ENCODE measurements around the gene MTOR. TPM values are rescaled to one million over a fixed set of nuclear protein-coding genes. Genes with fewer than 3 reads are reported as not detected.

MTOR gene
- total RNA-seq, 6 experiments from 2014 or later = 25.1 to 35.3 (median 32.4) TPM

DNA sequence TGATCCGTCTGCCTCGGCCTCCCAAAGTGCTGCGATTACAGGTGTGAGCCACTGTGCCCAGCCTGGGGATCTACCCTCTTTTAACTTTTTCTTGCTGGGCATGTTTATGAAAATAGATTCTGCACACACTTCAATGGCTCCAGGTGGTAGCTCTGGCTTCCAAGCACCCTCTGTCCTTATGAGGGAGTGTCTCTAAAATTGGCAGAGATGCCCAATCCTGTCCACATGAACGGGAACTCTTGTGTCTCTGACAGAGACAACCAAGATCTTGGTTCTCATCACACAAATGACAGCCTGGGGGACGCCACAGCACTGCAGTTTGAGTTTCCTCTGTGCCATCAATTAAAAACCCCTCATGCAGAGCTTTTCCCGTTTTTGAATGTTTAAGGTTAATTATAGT is 116.6 kb downstream of the MTOR start:
- TF ChIP-seq POLR2A (IDR thresholded peaks at IDR 0.05) (no peak), CTCF (IDR thresholded peaks at IDR 0.05) (no peak)
- no peaks in the 10 kb centered on the region for H3K27me3 ChIP-seq
- intact Hi-C loops (cut with DNase I) = no loop called here
- H3K9me3 ChIP-seq = no peaks in the 10 kb centered on the region
- WGBS (ENCODE audit: insufficient coverage, low coverage, low lambda C conversion rate, missing lambda C conversion rate) = no CpG with 5 or more reads among the region's 6 CpGs
- ATAC-seq (no peak), DNase-seq (peak in 1 of 3 donors; percentile 14)
- no peaks in the 10 kb centered on the region for H3K4me1 ChIP-seq
- peaks cover 0 to 46% (median 5%) of the 10 kb centered on the region in 4 donors for H3K36me3 ChIP-seq
- H3K4me3 ChIP-seq = no peak overlapping the region
- H3K27ac ChIP-seq = no peak overlapping the region

- DNase-seq = peak in 1 of 3 donors; percentile 32
- Histone ChIP-seq H3K4me3 (no peak overlapping the region), H3K27me3 (no peaks in the 10 kb centered on the region), H3K4me1 (no peaks in the 10 kb centered on the region), H3K36me3 (peaks cover 0 to 43% (median 6%) of the 10 kb centered on the region in 4 donors), H3K27ac (no peak overlapping the region), H3K9me3 (no peaks in the 10 kb centered on the region)
- intact Hi-C loops (cut with DNase I) = no loop called here
- ATAC-seq = no peak
- WGBS (ENCODE audit: insufficient coverage, low coverage, low lambda C conversion rate, missing lambda C conversion rate) = 80% methylated on average over 10 of the region's 12 CpGs
- no peak for TF ChIP-seq CTCF (IDR thresholded peaks at IDR 0.05)
- TF ChIP-seq POLR2A (IDR thresholded peaks at IDR 0.05) = no peak
Measured at GRCh38 chr1:11144570-11145256, 117.6 kb downstream of the MTOR start.

- intact Hi-C loops (cut with DNase I) = no loop called here
- WGBS (ENCODE audit: insufficient coverage, low coverage, low lambda C conversion rate, missing lambda C conversion rate) = 91% methylated on average over 2 of the region's 2 CpGs
- ATAC-seq (no peak), DNase-seq (peak in 1 of 3 donors; percentile 7)
- Histone ChIP-seq H3K4me3 (no peak overlapping the region), H3K36me3 (peaks cover 0 to 43% (median 9%) of the 10 kb centered on the region in 4 donors), H3K4me1 (no peaks in the 10 kb centered on the region), H3K27me3 (no peaks in the 10 kb centered on the region), H3K27ac (no peak overlapping the region), H3K9me3 (no peaks in the 10 kb centered on the region)
- no peak for TF ChIP-seq POLR2A (IDR thresholded peaks at IDR 0.05)
- no peak for TF ChIP-seq CTCF (IDR thresholded peaks at IDR 0.05)
Measured at GRCh38 chr1:11143907-11144306, 118.4 kb downstream of the MTOR start.

DNA sequence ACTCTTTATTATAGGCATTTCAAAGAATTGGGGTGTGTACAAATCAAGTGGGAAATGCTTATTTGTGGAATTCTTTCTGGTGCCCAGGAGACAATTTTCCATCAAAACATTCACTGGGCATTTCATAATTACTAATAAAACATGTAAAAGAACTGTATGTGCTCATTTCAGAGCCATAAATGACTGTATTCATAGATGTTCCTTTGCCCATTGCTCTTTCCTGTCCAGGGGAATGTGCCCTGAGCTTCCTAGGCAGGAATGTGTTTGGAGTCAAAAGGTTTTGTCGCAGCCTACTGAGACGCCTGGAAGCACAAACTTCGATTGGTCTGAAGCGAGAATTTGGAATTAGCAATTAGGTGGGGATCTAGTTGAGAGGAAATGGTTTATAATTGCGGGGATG is 119.0 kb downstream of the MTOR start:
- DNase-seq (peak in 1 of 3 donors; percentile 3), ATAC-seq (no peak)
- Histone ChIP-seq H3K27ac (no peak overlapping the region), H3K9me3 (no peaks in the 10 kb centered on the region), H3K27me3 (no peaks in the 10 kb centered on the region), H3K4me3 (no peak overlapping the region), H3K36me3 (peaks cover 0 to 48% (median 10%) of the 10 kb centered on the region in 4 donors), H3K4me1 (no peaks in the 10 kb centered on the region)
- TF ChIP-seq CTCF (IDR thresholded peaks at IDR 0.05) (no peak), POLR2A (IDR thresholded peaks at IDR 0.05) (no peak)
- 96% methylated on average over 5 of the region's 5 CpGs for WGBS (ENCODE audit: insufficient coverage, low coverage, low lambda C conversion rate, missing lambda C conversion rate)
- intact Hi-C loops (cut with DNase I) = no loop called here

Measured in right lobe of liver (tissue), 6 donors.